Measurements from ENCODE around the gene MORN1.

Gene MORN1

GRCh38 chr1:2388004-2388913, 3.1 kb downstream of the MORN1 start:
- no peaks in the 10 kb centered on the region for H3K27me3 ChIP-seq (ENCODE audit: control insufficient read depth, insufficient read depth, low read length)
- no peak overlapping the region for H3K4me3 ChIP-seq (ENCODE audit: low read length)
- H3K9ac ChIP-seq (ENCODE audit: low read length): no peak overlapping the region
- H3K9me3 ChIP-seq (ENCODE audit: control insufficient read depth, low read length): no peaks in the 10 kb centered on the region
- H3K36me3 ChIP-seq (ENCODE audit: control insufficient read depth, insufficient read depth, low read length): peaks cover 4% of the 10 kb centered on the region
- H3K4me1 ChIP-seq (ENCODE audit: control insufficient read depth, insufficient read depth, low read length): peaks cover 21% of the 10 kb centered on the region

GRCh38 chr1:2386636-2387611, 4.4 kb downstream of the MORN1 start:
- no peaks in the 10 kb centered on the region for H3K36me3 ChIP-seq (ENCODE audit: control insufficient read depth, insufficient read depth, low read length)
- H3K9ac ChIP-seq (ENCODE audit: low read length): no peak overlapping the region
- no peaks in the 10 kb centered on the region for H3K27me3 ChIP-seq (ENCODE audit: control insufficient read depth, insufficient read depth, low read length)
- H3K4me1 ChIP-seq (ENCODE audit: control insufficient read depth, insufficient read depth, low read length): peaks cover 13% of the 10 kb centered on the region
- no peak overlapping the region for H3K4me3 ChIP-seq (ENCODE audit: low read length)
- H3K9me3 ChIP-seq (ENCODE audit: control insufficient read depth, low read length): no peaks in the 10 kb centered on the region

- peaks cover 15% of the 10 kb centered on the region for H3K4me1 ChIP-seq (ENCODE audit: control insufficient read depth, insufficient read depth, low read length)
- H3K9ac ChIP-seq (ENCODE audit: low read length): no peak overlapping the region
- H3K9me3 ChIP-seq (ENCODE audit: control insufficient read depth, low read length): no peaks in the 10 kb centered on the region
- H3K4me3 ChIP-seq (ENCODE audit: low read length): no peak overlapping the region
- no peaks in the 10 kb centered on the region for H3K27me3 ChIP-seq (ENCODE audit: control insufficient read depth, insufficient read depth, low read length)
- H3K36me3 ChIP-seq (ENCODE audit: control insufficient read depth, insufficient read depth, low read length): no peaks in the 10 kb centered on the region
These were observed 5.6 kb downstream of the MORN1 start for GRCh38 chr1:2385606-2386280.

- Histone ChIP-seq H3K9me3 (ENCODE audit: control insufficient read depth, low read length) (no peaks in the 10 kb centered on the region), H3K4me1 (ENCODE audit: control insufficient read depth, insufficient read depth, low read length) (peaks cover 8% of the 10 kb centered on the region), H3K4me3 (ENCODE audit: low read length) (no peak overlapping the region), H3K9ac (ENCODE audit: low read length) (no peak overlapping the region), H3K36me3 (ENCODE audit: control insufficient read depth, insufficient read depth, low read length) (no peaks in the 10 kb centered on the region), H3K27me3 (ENCODE audit: control insufficient read depth, insufficient read depth, low read length) (no peaks in the 10 kb centered on the region)
These were observed 6.3 kb downstream of the MORN1 start for GRCh38 chr1:2384941-2385481.

- H3K27me3 ChIP-seq (ENCODE audit: control insufficient read depth, insufficient read depth, low read length): no peaks in the 10 kb centered on the region
- peaks cover 5% of the 10 kb centered on the region for H3K4me1 ChIP-seq (ENCODE audit: control insufficient read depth, insufficient read depth, low read length)
- no peaks in the 10 kb centered on the region for H3K9me3 ChIP-seq (ENCODE audit: control insufficient read depth, low read length)
- H3K9ac ChIP-seq (ENCODE audit: low read length): no peak overlapping the region
- no peaks in the 10 kb centered on the region for H3K36me3 ChIP-seq (ENCODE audit: control insufficient read depth, insufficient read depth, low read length)
- no peak overlapping the region for H3K4me3 ChIP-seq (ENCODE audit: low read length)
These were observed 7.1 kb downstream of the MORN1 start for GRCh38 chr1:2384130-2384860.

GRCh38 chr1:2383576-2383975, 7.8 kb downstream of the MORN1 start:
- Histone ChIP-seq H3K9me3 (ENCODE audit: control insufficient read depth, low read length) (no peaks in the 10 kb centered on the region), H3K9ac (ENCODE audit: low read length) (no peak overlapping the region), H3K4me1 (ENCODE audit: control insufficient read depth, insufficient read depth, low read length) (peaks cover 5% of the 10 kb centered on the region), H3K4me3 (ENCODE audit: low read length) (no peak overlapping the region), H3K27me3 (ENCODE audit: control insufficient read depth, insufficient read depth, low read length) (no peaks in the 10 kb centered on the region), H3K36me3 (ENCODE audit: control insufficient read depth, insufficient read depth, low read length) (no peaks in the 10 kb centered on the region)

GRCh38 chr1:2382621-2383361, 8.6 kb downstream of the MORN1 start:
- no peaks in the 10 kb centered on the region for H3K27me3 ChIP-seq (ENCODE audit: control insufficient read depth, insufficient read depth, low read length)
- no peak overlapping the region for H3K4me3 ChIP-seq (ENCODE audit: low read length)
- H3K9ac ChIP-seq (ENCODE audit: low read length): no peak overlapping the region
- H3K4me1 ChIP-seq (ENCODE audit: control insufficient read depth, insufficient read depth, low read length): peaks cover 5% of the 10 kb centered on the region
- no peaks in the 10 kb centered on the region for H3K36me3 ChIP-seq (ENCODE audit: control insufficient read depth, insufficient read depth, low read length)
- H3K9me3 ChIP-seq (ENCODE audit: control insufficient read depth, low read length): no peaks in the 10 kb centered on the region

- no peaks in the 10 kb centered on the region for H3K27me3 ChIP-seq (ENCODE audit: control insufficient read depth, insufficient read depth, low read length)
- H3K9ac ChIP-seq (ENCODE audit: low read length): no peak overlapping the region
- H3K4me3 ChIP-seq (ENCODE audit: low read length): no peak overlapping the region
- no peaks in the 10 kb centered on the region for H3K9me3 ChIP-seq (ENCODE audit: control insufficient read depth, low read length)
- peaks cover 5% of the 10 kb centered on the region for H3K4me1 ChIP-seq (ENCODE audit: control insufficient read depth, insufficient read depth, low read length)
- H3K36me3 ChIP-seq (ENCODE audit: control insufficient read depth, insufficient read depth, low read length): no peaks in the 10 kb centered on the region
These were observed 9.4 kb downstream of the MORN1 start for GRCh38 chr1:2381741-2382620.

GRCh38 chr1:2380816-2381591, 10.3 kb downstream of the MORN1 start:
- Histone ChIP-seq H3K27me3 (ENCODE audit: control insufficient read depth, insufficient read depth, low read length) (no peaks in the 10 kb centered on the region), H3K4me1 (ENCODE audit: control insufficient read depth, insufficient read depth, low read length) (peaks cover 5% of the 10 kb centered on the region), H3K4me3 (ENCODE audit: low read length) (no peak overlapping the region), H3K9ac (ENCODE audit: low read length) (no peak overlapping the region), H3K36me3 (ENCODE audit: control insufficient read depth, insufficient read depth, low read length) (no peaks in the 10 kb centered on the region), H3K9me3 (ENCODE audit: control insufficient read depth, low read length) (no peaks in the 10 kb centered on the region)
